A375 (cell line): ENCODE results near the gene C1QL4. TPM values are rescaled to one million over a fixed set of nuclear protein-coding genes. Genes with fewer than 3 reads are reported as not detected.

Experiments
- total RNA-seq: library from RNA; depleted of rRNA; stranded (reverse); fragments of >200 nt; shearing (Covaris generic); gene quantifications from 2 replicates; pipeline ENCODE4 v1.2.3, GENCODE V29; 2014; rRNA removed

Gene C1QL4
- total RNA-seq, result 2.2 and 4.4 TPM in 2 replicates

DNA sequence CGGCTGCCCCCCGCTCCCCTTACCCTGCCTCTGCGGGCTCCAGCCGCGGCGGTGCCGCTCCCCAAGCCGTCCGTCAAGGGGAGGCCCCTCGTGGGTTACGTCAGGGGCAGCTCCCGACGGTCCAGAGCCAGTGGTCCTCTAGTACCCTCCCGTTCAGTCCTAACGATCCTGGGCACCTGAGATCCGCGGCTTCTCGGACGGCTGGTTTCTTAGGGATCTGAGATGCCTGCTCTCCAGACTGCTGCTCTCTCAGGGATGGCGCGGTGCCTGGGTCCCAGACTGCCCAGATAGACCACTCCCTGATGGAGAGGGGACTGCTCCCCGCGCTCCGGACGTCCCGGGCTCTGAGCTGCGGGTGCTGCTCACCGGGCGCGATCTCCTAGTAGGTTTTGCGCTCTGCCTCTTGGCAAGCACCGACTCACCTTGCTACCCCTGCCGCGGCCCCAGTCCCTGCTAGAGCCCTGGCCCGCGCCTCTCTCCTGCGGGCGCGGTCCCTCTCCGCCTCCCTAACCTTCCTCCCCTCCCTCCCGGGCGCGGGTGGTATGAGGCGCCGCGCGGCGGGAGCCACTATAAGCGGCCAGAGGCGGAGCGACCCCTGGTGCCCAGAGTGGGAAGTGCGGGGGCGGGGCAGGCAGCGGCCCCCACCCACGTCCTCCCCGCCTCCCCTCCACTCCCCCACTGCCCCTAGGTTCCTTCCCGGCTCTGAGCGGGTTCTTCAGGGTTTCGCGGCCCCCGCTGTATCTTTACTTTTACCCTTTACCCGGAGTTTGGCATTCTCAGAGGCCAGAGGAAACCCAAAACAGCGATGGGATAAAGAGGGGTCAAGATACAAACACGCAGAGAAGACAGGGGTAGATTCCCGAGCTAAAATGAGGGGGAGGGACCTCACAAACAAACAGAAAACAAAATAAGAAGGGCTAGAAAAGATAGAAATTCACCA is at the start of gene C1QL4:
Gene C1QL4 (minus strand): TSS at position 544 of the 940 bp plus-strand sequence. CDS start 711 bp downstream, outside the sequence.

DNA sequence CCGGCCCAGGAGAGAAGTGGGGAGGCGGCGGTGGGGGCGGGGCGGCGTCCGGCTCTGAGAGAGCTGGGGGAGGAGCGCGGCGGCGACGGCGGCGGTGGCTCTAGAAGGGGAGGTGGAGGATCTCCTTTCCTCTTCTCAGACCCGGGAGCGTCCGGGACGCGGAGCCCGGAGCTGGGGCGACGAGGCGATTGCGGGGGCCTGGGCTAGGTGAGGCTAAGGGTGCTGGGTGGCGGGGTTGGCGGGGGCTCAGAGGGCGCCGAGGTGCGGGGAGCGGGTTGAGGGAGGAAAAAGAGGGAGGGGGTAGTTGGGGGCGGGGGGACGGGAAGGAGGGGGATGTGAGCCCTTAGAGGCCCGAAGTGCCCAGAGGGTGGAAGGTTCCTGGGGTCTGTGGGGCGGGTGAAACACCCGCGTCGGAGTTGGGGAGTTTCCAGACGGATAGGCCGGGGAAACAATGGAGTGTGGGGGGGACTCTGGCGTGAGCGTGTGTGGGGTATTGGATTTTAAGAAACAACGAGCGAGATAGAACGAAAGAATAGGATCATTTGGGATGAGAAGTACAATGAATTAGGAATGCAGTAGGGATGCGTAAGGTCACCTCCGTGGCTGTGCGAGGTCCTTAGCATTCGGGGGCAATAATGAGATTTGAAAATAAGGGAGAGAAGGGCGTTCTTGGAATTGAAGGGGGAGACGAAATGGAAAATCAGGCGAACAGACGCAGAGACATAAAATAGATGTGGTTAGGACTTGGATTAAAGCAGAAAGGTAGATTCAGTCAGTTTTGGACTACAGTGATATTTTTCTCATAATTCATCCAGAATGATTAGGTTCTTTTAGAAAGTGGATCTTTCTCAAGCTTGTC is 30.6 kb upstream of the C1QL4 start, which contains the start of gene SPATS2:
Gene SPATS2 (plus strand): TSS at position 82 of the 859 bp plus-strand sequence. CDS start 93,551 bp downstream, outside the sequence.

DNA sequence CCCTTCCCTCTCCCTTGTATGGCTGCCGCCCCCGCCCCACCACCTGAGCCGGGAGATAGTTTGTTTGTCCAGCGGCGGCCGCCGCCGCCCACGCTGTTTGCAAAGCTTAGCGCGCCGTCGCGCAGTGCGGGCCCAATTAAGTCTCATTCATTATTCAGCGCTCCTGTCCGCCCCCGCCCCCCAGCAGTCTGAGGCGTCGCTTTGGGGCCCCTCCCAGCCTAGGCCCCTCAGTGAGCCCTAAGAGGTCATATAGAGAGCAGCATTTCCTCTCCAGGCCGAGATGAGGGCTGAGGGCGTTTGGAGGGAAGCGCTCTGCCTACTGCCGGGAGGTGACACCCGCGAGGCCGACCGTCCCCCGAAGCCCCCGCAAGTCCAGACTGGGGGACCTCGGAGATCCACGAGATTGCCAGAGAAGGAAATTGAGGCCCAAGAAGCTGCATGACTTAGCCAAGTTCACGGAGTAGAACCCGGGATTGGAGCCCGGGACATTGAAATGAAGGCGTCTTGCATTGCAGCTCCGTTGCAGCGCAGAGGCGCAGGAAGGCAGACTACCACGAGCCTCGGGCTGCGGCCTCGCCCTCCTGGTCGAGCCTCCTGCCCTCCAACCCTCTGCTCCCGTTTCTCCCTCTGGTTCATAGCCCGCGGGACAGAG is 9.8 kb upstream of the C1QL4 start, which contains the start of gene DNAJC22:
Gene DNAJC22 (plus strand): TSS at position 230 of the 652 bp plus-strand sequence. CDS start 1,985 bp downstream, outside the sequence.

DNA sequence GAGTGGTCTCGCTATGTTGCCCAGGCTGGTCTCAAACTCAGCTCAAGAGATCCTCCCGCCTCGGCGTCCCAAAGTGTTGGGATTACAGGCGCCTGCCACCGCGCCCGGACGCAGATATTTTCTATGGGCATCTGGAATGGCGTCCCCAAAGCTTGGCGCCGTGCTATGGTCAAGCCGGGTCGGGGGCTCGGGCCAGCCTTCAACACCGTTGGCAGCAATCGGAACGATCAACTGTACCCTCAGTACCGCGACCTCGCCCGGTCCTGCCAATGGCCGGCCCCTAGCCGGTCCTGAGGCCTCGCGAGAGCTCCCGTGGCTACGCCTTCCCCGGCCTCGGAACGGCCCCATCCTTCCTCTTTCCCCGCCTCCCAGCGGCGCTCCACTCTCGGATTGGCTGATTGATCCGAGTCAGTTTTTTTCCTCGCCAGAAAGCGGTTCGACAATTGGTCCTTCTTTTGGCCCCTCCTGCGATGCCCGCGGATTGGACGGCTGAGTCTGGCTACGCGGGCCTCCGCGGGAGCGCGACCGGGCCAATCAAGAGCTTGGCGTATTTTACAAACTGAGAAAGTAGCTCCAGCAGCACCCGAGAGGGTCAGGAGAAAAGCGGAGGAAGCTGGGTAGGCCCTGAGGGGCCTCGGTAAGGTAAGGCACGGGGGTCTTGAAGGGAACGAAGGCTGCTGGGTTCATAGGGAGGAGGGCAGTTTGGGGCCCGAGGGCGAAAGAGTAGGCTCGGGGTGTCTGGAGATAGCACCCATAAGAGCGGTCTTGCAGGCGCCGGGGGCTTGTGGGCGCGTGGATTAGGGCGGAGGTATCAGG is 14.1 kb downstream of the C1QL4 start, which contains the start of gene TROAP:
Gene TROAP (plus strand): TSS at position 548 of the 816 bp plus-strand sequence. CDS start 354 bp downstream, outside the sequence.

DNA sequence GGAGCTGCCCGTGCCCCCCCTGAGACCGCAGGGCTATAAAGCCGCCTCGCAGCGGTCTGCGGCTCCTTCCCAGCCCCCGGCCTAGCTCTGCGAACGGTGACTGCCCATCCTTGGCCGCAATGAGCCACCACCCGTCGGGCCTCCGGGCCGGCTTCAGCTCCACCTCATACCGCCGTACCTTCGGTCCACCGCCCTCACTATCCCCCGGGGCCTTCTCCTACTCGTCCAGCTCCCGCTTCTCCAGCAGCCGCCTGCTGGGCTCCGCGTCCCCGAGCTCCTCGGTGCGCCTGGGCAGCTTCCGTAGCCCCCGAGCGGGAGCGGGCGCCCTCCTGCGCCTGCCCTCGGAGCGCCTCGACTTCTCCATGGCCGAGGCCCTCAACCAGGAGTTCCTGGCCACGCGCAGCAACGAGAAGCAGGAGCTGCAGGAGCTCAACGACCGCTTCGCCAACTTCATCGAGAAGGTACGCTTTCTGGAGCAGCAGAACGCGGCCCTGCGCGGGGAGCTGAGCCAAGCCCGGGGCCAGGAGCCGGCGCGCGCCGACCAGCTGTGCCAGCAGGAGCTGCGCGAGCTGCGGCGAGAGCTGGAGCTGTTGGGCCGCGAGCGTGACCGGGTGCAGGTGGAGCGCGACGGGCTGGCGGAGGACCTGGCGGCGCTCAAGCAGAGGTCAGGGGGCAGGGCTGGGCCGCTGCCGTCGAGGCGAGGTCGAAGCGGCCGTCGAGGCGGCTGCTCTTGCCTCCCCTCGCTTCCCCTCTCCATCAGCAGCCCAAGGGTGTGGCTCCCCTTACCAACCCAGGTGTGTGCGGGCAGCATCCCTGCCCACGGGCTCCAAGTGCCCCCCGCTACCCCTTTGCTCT is 41.7 kb downstream of the C1QL4 start, which contains the start of gene PRPH:
Gene PRPH (plus strand): TSS at position 66 of the 855 bp plus-strand sequence. CDS start 54 bp downstream, at position 120.

Other genes starting within 250 kb of the C1QL4 start
- 0.29 and 0.87 TPM in 2 replicates for gene DHH, start 242.4 kb downstream of the C1QL4 start, total RNA-seq
- gene LMBR1L, start 226.3 kb downstream of the C1QL4 start, total RNA-seq, result 11.1 and 14.3 TPM in 2 replicates
- gene TUBA1B, start 205.8 kb downstream of the C1QL4 start, total RNA-seq, result 2,083 and 2,392 TPM in 2 replicates
- gene TUBA1A, start 148.1 kb downstream of the C1QL4 start, total RNA-seq, result 84.2 and 95.1 TPM in 2 replicates
- gene TUBA1C, start 72.1 kb downstream of the C1QL4 start, total RNA-seq, result 616 and 777 TPM in 2 replicates
- 0.68 and 1.0 TPM in 2 replicates for gene PRPH, start 42.0 kb downstream of the C1QL4 start, total RNA-seq
- gene TROAP, start 13.9 kb downstream of the C1QL4 start, total RNA-seq, result 61.6 and 70.7 TPM in 2 replicates
- gene DNAJC22, start 9.7 kb upstream of the C1QL4 start, total RNA-seq, result 14.7 and 18.5 TPM in 2 replicates
- 13.0 and 15.8 TPM in 2 replicates for gene SPATS2, start 30.3 kb upstream of the C1QL4 start, total RNA-seq
- 2.1 and 3.2 TPM in 2 replicates for gene KCNH3, start 201.8 kb upstream of the C1QL4 start, total RNA-seq
- gene MCRS1, start 231.0 kb upstream of the C1QL4 start, total RNA-seq, result 78.9 and 84.6 TPM in 2 replicates